LNCAP (cell line): ENCODE measurements around the gene SLIT3.

Experiments
- TF ChIP-seq, protein P1 (sequence below): fragments of 450-650 bp; IDR thresholded peaks from 2 replicates; pipeline ENCODE4 v1.5.1; 2017; ENCODE audit warnings: mild to moderate bottlenecking

SLIT3 gene

DNA sequence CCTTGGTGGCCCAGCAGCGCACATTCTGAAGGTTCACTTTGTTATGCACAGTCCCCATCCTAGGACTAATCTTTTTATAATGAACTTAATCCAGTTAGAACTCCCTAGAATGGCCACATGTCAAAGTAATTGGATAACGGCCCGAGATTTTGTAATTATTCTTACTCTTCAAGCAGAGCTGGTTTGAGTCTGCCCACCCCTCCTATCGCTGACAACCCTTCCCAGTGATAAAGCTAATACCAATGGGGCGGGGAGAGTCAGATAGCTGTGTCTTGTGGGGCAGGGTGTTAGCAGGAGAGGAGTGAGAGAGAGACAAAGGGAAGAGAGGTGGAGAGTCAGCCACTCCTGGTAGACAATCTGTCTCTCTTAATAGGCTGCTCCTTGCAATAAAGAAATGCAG, 356.9 kb downstream of the SLIT3 start:
- TF ChIP-seq, protein P1, sequence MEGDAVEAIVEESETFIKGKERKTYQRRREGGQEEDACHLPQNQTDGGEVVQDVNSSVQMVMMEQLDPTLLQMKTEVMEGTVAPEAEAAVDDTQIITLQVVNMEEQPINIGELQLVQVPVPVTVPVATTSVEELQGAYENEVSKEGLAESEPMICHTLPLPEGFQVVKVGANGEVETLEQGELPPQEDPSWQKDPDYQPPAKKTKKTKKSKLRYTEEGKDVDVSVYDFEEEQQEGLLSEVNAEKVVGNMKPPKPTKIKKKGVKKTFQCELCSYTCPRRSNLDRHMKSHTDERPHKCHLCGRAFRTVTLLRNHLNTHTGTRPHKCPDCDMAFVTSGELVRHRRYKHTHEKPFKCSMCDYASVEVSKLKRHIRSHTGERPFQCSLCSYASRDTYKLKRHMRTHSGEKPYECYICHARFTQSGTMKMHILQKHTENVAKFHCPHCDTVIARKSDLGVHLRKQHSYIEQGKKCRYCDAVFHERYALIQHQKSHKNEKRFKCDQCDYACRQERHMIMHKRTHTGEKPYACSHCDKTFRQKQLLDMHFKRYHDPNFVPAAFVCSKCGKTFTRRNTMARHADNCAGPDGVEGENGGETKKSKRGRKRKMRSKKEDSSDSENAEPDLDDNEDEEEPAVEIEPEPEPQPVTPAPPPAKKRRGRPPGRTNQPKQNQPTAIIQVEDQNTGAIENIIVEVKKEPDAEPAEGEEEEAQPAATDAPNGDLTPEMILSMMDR, result no peak

DNA sequence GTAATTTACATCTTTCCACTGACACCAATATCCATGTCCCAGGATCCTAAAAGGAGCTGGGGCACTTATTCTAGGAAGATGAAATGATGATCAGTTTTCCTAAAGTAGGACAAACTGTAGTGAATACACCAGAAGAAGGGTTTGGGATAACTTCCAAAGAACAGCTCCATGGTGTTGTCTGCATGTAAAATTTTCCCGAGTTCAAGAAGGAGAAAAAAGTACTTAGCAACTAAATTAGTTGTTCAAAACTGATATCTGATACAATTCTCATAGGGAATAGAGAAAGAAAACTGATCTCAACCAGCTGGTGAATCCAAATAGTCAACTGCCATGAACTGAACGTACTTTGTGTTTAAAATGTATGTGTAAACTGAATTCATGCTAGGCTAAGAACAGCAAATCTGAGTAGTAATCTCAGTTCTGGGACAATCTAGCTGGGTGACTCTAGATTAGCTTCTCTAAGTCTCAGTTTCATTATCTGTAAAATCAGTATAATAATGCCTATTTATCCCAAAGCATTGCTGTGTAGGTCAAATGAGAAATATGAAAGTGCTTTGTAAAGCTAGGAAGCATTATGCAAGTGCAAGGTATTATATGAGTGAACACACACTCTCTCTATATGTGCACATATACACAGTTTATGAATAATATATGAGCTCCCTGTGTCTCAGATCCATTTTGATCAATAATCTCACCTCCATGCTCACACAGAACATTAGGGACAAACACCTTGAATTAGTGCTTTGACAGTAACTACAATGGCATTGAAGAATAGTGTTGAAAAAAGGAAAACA, 357.7 kb downstream of the SLIT3 start:
- TF ChIP-seq, protein P1, result no peak

DNA sequence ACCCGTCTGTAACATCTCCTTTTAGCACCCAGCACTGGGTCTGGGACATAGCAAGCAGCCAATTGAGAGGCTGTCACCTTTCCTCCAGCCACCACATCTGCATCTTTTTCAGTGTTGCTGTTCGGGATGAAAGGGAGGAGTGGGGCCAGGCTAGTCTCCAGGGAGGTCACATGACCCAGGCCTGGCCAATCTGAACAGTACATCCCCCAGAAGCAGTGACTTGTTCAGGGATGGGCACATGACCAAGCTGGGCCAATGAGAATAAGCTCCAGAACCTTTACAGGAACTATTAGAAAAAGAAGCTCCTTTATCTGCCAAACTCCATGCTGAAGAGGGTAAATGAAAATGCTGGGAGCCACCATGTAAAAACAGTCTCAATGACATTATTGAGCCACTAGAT, 359.0 kb downstream of the SLIT3 start:
- TF ChIP-seq, protein P1, result no peak

DNA sequence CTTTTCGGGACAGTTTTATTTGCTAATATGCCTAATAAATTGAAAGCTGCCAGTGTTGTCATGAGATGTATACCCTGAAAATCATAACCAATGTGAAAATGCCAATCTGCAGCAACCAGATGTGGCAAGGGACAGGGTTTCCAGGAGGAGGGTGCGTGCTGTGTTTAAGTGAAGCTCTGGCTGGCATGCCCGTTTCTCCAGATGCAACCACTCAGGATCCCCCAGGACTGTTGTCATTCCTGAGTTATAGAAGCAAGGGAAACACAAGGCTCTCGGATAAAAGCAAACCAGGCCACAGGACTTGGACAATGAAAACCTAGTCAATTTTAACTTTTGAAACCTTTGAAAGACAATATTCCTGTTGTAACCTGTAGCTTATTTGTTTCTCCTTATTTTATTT, 360.2 kb downstream of the SLIT3 start:
- TF ChIP-seq, protein P1, result no peak

DNA sequence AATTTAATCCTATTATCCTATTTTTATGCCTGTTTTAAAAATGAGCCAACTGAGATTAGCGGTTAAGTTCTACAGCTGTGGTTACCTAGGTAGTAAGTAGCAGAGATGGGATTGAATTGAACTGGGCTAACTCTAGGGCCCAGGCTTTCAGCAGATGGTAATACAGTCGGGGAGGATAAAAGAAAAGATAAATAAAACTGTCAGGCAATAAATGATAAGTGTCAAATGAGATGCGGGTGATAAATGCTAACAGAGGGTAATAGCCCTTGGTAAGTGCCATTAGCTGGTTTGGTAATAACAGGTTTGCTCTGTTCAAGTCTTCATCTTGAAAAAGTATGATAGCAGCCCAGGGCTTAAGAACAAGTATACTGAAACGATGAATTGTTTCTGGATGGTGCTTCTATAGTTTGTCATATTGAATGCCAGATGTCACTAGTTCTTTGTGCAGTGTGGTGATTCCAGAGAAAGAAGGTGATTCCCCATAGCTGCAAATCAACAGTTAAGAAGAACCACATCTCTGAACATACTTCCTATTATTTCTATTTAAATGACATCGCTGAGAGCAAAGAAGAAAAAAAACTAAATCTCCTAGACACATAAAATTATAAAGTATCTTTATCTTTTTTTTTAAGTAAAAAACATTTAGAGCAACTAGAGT, 360.9 kb downstream of the SLIT3 start:
- TF ChIP-seq, protein P1, result no peak

DNA sequence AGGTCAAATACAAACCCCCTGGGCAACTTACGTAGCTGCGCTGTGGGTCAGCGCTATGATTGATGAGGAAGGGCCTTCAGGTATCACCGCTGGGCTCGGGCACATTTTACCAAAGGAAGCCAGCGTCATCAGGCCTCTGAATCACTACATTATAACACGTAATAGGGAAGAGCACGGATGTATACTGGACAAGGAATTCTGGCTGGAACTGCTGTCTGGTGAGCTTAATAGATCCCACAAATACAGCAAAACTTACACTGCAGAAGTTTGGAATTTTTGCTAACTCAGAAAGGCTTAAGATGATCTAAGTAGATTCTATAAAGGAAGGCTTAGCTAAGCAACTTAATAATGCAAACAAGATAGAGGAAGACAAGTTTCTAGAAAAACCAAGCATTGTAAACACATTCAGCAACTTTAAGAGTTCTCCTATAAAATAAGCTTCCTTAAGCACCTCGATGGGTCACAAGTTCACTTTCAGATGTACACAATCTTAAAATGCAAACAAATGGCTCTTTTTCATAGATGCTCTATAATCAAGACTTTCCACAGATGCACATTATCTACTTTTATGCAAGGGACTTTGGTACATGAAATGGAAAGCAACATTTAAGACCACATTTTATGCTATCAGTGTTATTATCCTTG, 361.7 kb downstream of the SLIT3 start:
- TF ChIP-seq, protein P1, result no peak

DNA sequence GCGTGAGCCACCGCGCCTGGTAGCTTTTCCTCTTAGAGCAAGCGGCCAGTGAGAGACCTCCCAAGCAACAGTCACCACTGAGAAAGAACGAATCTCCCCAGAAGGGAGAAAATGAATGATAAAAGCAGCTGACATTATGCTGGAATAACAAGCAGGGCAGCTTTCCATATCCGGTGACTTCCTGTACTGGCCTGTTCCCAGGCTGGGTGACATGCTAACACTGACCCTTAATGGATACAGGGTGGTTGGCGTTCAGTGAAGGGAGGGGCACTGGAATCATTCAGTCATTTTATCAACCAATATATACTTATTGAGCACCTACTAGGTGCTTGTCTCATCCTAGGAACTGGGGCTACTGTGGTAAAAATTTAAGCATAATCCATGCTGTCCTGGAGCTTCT, 364.4 kb downstream of the SLIT3 start:
- TF ChIP-seq, protein P1, result no peak
